AG04449 (cell line): ENCODE results near the gene LIMS1.
"Not testable (repeated sequence)": the region's sequence is repeated elsewhere in the genome, so short reads cannot be mapped to it uniquely, and the experiment has no call there.

Source experiments
- CTCF ChIA-PET: fragments of 350-600 bp; formaldehyde crosslinking; extraction: SDS; loops from one replicate; lab custom pipeline; 2021; ENCODE audit warnings: antibody characterized with exemption; lab: Yijun Ruan, JAX
- POLR2A ChIA-PET: fragments of 400-600, 350-600 bp; formaldehyde crosslinking; extraction: SDS; loops from one replicate; lab custom pipeline; 2020; ENCODE audit warnings: antibody characterized with exemption, inconsistent platforms; lab: Yijun Ruan, JAX
- DNase-seq: peaks from one replicate; pipeline ENCODE4 v3.0.0-alpha.2; 2010; ENCODE audit warnings: low read depth, low spot score
- H3K4me3 ChIP-seq: 2 replicates; pipeline ENCODE4 v1.5.1; 2011; ENCODE audit warnings: low read depth, mild to moderate bottlenecking, control low read depth, low read length
- CTCF ChIP-seq: IDR thresholded peaks from one replicate; pipeline ENCODE4 v1.5.1; 2011; ENCODE audit warnings: mild to moderate bottlenecking, moderate library complexity, low read length, control low read depth, inconsistent platforms; ENCODE audit not compliant: insufficient read depth; ENCODE audit errors: missing control alignments

LIMS1 gene

DNA sequence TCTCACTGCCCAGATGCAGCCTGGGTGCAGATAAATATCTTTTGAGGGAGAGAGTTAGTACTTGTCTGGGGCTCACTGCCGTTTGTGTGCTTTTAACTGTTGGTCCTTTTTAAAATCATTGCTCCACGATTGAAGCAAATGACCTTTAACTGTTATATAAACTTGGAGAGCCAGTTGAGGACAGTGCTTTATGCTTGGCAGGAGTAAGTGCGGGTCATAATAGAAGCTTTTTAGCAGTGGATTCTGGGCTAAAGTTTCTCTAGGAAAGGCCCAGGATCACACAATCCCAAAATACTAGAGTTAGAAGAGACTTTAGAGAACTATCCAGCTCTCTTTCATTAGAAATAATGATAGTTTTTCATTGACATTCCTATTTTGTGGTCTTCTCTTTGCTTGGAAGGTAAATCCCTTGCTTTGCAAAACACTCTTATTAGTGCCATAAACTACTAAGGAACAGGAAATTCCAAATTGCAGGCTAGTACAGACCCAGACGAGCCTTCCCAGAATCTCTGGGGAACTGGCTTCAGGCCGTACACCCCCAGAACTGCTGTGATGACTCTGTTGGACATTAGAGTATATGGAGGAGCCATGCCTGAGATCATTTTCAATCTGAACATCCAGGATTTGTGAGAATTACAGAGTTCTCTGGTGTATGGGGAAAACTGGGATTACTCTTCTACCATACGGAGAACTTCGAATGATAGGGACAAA, 19.1 kb downstream of the LIMS1 start:
- H3K4me3 ChIP-seq = no peak overlapping the region
- no peak for TF ChIP-seq CTCF
- DNase-seq = no peak
- CTCF ChIA-PET = interaction anchor here (0.7 to 1.6 kb wide), 3 partner anchors 15 to 31 kb away, joined by 3 to 4 read pairs (median 4); no protein-coding TSS in a partner anchor
- POLR2A ChIA-PET = no interaction called here

GRCh38 chr2:108554528-108554927, 20.3 kb downstream of the LIMS1 start:
- CTCF ChIA-PET = no interaction called here
- no peak for TF ChIP-seq CTCF
- POLR2A ChIA-PET = no interaction called here
- DNase-seq = no peak
- H3K4me3 ChIP-seq = no peak overlapping the region

- ChIA-PET CTCF (interaction anchor here (2.1 kb wide), 1 partner anchor 28 kb away, joined by 8 read pairs; no protein-coding TSS in a partner anchor), POLR2A (interaction anchor here (0.7 kb wide), 1 partner anchor 25 kb away, joined by 3 read pairs; no protein-coding TSS in a partner anchor)
- H3K4me3 ChIP-seq = no peak overlapping the region
- no peak for DNase-seq
- TF ChIP-seq CTCF = no peak
Measured at GRCh38 chr2:108555572-108555971, 21.3 kb downstream of the LIMS1 start.

DNA sequence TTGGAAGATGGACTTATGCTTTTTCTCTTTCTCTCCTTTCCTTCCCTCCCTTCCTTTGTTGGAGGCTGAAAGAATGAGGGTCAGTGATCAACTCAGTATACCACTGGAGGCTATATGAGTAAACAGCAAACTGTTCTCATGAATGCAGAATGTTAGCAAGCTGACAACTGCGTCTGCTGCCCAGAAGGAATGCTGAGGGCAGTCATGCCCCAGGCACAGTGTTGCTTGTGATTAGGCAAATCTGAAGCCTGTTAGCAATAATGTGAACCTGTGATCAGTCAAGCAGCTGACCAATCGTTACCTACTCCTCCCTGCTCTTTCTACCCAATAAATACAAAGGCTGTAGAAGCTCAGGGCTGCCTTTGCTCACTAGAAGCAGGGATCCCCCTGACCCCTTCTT, 22.3 kb downstream of the LIMS1 start:
- H3K4me3 ChIP-seq, DNase-seq, POLR2A ChIA-PET: not testable (repeated sequence)
- CTCF ChIA-PET = interaction anchor here (0.9 to 2.1 kb wide), 2 partner anchors 15 to 27 kb away, joined by 4 to 8 read pairs; no protein-coding TSS in a partner anchor

- H3K4me3 ChIP-seq = no peak overlapping the region
- no peak for DNase-seq
- ChIA-PET POLR2A (no interaction called here), CTCF (interaction anchor here (1.1 to 1.3 kb wide), 2 partner anchors 11 to 19 kb away, joined by 4 to 6 read pairs; no protein-coding TSS in a partner anchor)
- TF ChIP-seq CTCF = no peak
Measured at GRCh38 chr2:108560241-108560811, 26.1 kb downstream of the LIMS1 start.

- POLR2A ChIA-PET = no interaction called here
- DNase-seq = no peak
- TF ChIP-seq CTCF = no peak
- CTCF ChIA-PET = interaction anchor here (1.1 to 1.3 kb wide), 2 partner anchors 12 to 19 kb away, joined by 4 to 6 read pairs; no protein-coding TSS in a partner anchor
- H3K4me3 ChIP-seq = no peak overlapping the region
Measured at GRCh38 chr2:108560895-108561530, 26.7 kb downstream of the LIMS1 start.
